K562 (cell line): ENCODE measurements around the gene BRPF1. TPM values are rescaled to one million over a fixed set of nuclear protein-coding genes. Genes with fewer than 3 reads are reported as not detected.

Source experiments
- ARID2 ChIP-seq: fragments of 450-650 bp; IDR thresholded peaks from 2 replicates; pipeline ENCODE4 v1.6.1; 2017; ENCODE audit warnings: antibody characterized with exemption, mild to moderate bottlenecking
- C11orf30 ChIP-seq: fragments of 450-650 bp; IDR thresholded peaks from 2 replicates; pipeline ENCODE4 v1.6.1; 2016; ENCODE audit warnings: low read depth, mild to moderate bottlenecking
- DNMT1 ChIP-seq: fragments of 450-650 bp; IDR thresholded peaks from 2 replicates; pipeline ENCODE4 v1.6.1; 2016; ENCODE audit warnings: antibody characterized with exemption, mild to moderate bottlenecking
- DPF2 ChIP-seq: fragments of 450-650 bp; IDR thresholded peaks from 2 replicates; pipeline ENCODE4 v1.6.1; 2016
- ELF1 ChIP-seq: fragments of 200-800 bp; sonication (Bioruptor generic); IDR thresholded peaks from 2 replicates; pipeline ENCODE4 v1.6.1; 2016; ENCODE audit warnings: missing genetic modification characterization, missing compliant biosample characterization
- MAFG ChIP-seq: fragments of 450-650 bp; conservative IDR thresholded peaks from 2 replicates; pipeline ENCODE4 v1.6.1; 2016; ENCODE audit warnings: missing genetic modification characterization, missing compliant biosample characterization
- MIER1 ChIP-seq: fragments of 450-650 bp; IDR thresholded peaks from 2 replicates; pipeline ENCODE4 v1.6.1; 2016; ENCODE audit warnings: antibody characterized with exemption, mild to moderate bottlenecking, low read depth
- MTA2 ChIP-seq: fragments of 450-650 bp; IDR thresholded peaks from 2 replicates; pipeline ENCODE4 v1.6.1; 2016; ENCODE audit warnings: low read depth
- NCOA4 ChIP-seq: fragments of 450-650 bp; IDR thresholded peaks from 2 replicates; pipeline ENCODE4 v1.6.1; 2018; ENCODE audit warnings: mild to moderate bottlenecking; ENCODE audit not compliant: partially characterized antibody
- NELFE ChIP-seq: IDR thresholded peaks from 2 replicates; pipeline ENCODE4 v1.6.1; 2011; ENCODE audit warnings: mild to moderate bottlenecking; ENCODE audit not compliant: insufficient read depth, insufficient read length
- NFATC3 ChIP-seq: fragments of 450-650 bp; IDR thresholded peaks from 2 replicates; pipeline ENCODE4 v1.6.1; 2017; ENCODE audit warnings: mild to moderate bottlenecking
- PBX2 ChIP-seq, 2 experiments: IDR thresholded peaks in 1 of 2; conservative IDR thresholded peaks in 1 of 2; 2 replicates each; pipeline ENCODE4 v1.6.1; 2016; ENCODE audit warnings: low read depth in 2 of 2, mild to moderate bottlenecking in 1 of 2, missing compliant biosample characterization in 1 of 2, missing genetic modification characterization in 1 of 2, moderate library complexity in 1 of 2
- RBM17 ChIP-seq: fragments of 200-400 bp; formaldehyde crosslinking; IDR thresholded peaks from 2 replicates; pipeline ENCODE4 v1.6.1; 2017; ENCODE audit warnings: low read depth, mild to moderate bottlenecking, low read length, borderline replicate concordance
- SMARCA4 ChIP-seq: fragments of 450-650 bp; IDR thresholded peaks from 2 replicates; pipeline ENCODE4 v1.6.1; 2016
- SRF ChIP-seq, 2 experiments: fragments of 250-450, 450-650 bp in 1 of 2; sonication (Bioruptor Pico) in 1 of 2; sonication (generic) in 1 of 2; formaldehyde crosslinking; IDR thresholded peaks; 2 replicates each; pipeline versions ENCODE4 v1.5.0 to v1.5.1; 2020 to 2022; ENCODE audit warnings: mild to moderate bottlenecking in 1 of 2, missing genetic modification reagents in 1 of 2
- TCF7 ChIP-seq: sonication (generic); IDR thresholded peaks from 2 replicates; pipeline ENCODE4 v1.6.1; 2016; ENCODE audit warnings: antibody characterized with exemption, borderline replicate concordance
- ZBTB7A ChIP-seq: IDR thresholded peaks from 2 replicates; pipeline ENCODE4 v1.6.1; 2011; ENCODE audit warnings: low read depth, mild to moderate bottlenecking, low read length, moderate library complexity, borderline replicate concordance; ENCODE audit not compliant: control insufficient read depth
- ZNF318 ChIP-seq, 2 experiments: fragments of 450-650 bp; IDR thresholded peaks; 2 replicates each; pipeline ENCODE4 v1.6.1; 2016; ENCODE audit warnings: mild to moderate bottlenecking in 2 of 2, borderline replicate concordance in 1 of 2, low read depth in 1 of 2, moderate library complexity in 1 of 2
- ZNF668 ChIP-seq: fragments of 250-450 bp; sonication (Bioruptor Pico); IDR thresholded peaks from 2 replicates; pipeline ENCODE4 v1.8.0; 2022; ENCODE audit warnings: mild to moderate bottlenecking, inconsistent platforms
- polyA plus RNA-seq, 8 experiments: library from polyadenylated mRNA; depleted of rRNA in 4 of 8; stranded (reverse) in 5 of 8; unstranded in 3 of 8; fragments of >200 nt; fragmentation: Nextera tagmentation in 2 of 8; fragmentation: Illumina TruSeq in 1 of 8; extraction: Ambion mirVana in 2 of 8; extraction: Trizol in 1 of 8; gene quantifications; 2 replicates each; pipeline versions ENCODE4 v1.2.1 to v1.2.3, GENCODE V29; 2011 to 2014; ENCODE audit warnings: inconsistent platforms in 1 of 8, missing spikeins in 1 of 8
- total RNA-seq, 7 experiments: library from RNA; depleted of rRNA in 6 of 7; stranded (reverse); fragments of >200 nt in 6 of 7; fragmentation: Illumina TruSeq in 2 of 7; extraction: Trizol in 2 of 7; gene quantifications; 2 replicates each; pipeline versions ENCODE4 v1.2.1 to v1.2.3, GENCODE V29; 2011 to 2021; ENCODE audit warnings: low replicate concordance in 1 of 7

The BRPF1 gene
- total and polyA plus RNA-seq, 9 of the 15 experiments (the other 6 are each of a cell fraction or from before 2014, with no cell fraction given) = 1.1 to 40.2 (median 23.5) TPM

- TF ChIP-seq ZNF668 (CRISPR knock-in tag) (no peak), NELFE (no peak), DPF2 (peak; percentile 71), NCOA4 (no peak), TCF7 (no peak), PBX2 (CRISPR knock-in tag; IDR thresholded peaks at IDR 0.05; ENCODE audit: low read depth) (peak; percentile 41; the same call in 1 of the 2 replicates), PBX2 (tag; conservative IDR thresholded peaks at IDR 0.05; ENCODE audit: low read depth) (peak; percentile 92), SMARCA4 (peak; percentile 65), MTA2 (0 out of 2 replicates have a peak, but pooled peaks have one; percentile 12), ELF1 (no peak), RBM17 (no peak), MAFG (tag) (peak; percentile 75), SRF (CRISPR knock-in tag; IDR thresholded peaks at IDR 0.05) (no peak), ZBTB7A (no peak), C11orf30 (peak; percentile 79), MIER1 (no peak), ARID2 (0 out of 2 replicates have a peak, but pooled peaks have one; percentile 50), DNMT1 (no peak), ZNF318 (IDR thresholded peaks at IDR 0.05; ENCODE audit: borderline replicate concordance in 1 of 2, low read depth in 1 of 2) (no peak), NFATC3 (no peak)
Measured at GRCh38 chr3:9727743-9728142, 3.8 kb upstream of the BRPF1 start (continued).
